ENCODE data around the gene DPH5.
"Not testable (repeated sequence)": the region's sequence is repeated elsewhere in the genome, so short reads cannot be mapped to it uniquely, and the experiment has no call there.

Gene DPH5

GRCh38 chr1:100982793-100983192, 42.8 kb downstream of the DPH5 start:
- no peak for DNase-seq (ENCODE audit: low read depth)

GRCh38 chr1:100979631-100980030, 46.0 kb downstream of the DPH5 start:
- no peak for DNase-seq (ENCODE audit: low read depth)

- no peak for DNase-seq (ENCODE audit: low read depth)
Measured at GRCh38 chr1:100976936-100977335, 48.6 kb downstream of the DPH5 start.

DNA sequence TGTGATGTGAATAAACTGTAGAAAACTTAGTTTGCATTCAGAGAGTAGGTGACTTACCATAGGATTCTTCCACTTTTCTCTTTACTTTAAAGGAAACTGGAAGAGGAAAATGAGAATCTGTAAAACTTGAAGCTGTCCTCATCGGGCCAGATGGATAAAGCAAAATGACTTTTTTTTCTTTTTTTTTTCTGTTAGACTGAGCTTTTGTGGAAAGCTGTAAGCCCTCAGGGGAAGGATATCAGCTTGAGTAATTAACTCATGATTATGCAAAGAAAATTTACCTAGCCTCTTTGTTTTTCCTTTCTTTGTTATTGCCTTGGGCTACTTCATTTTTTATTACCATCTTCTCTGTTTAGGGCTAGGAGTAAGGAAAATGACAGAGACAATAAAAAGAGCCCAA, 53.4 kb downstream of the DPH5 start:
- no peak for DNase-seq (ENCODE audit: low read depth)

DNA sequence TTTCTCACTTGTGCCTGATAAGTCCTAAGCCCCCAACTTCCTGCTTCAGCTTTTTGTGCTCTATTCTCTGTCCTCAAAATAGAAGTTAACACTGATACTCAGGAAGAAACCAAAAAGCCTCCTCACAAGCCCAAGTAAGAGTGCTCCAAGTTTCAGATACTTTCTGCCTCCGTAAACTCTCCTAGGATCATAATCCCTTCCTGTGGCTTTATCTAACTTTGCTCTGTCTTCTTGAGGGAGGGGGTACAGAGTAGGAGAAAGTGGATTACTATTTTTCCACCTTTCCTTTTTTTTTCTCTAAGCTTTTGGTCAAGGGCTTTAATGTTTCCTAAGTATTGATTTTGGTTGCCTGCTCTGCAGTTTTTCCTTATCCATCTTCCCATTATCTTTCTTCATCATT, 54.6 kb downstream of the DPH5 start:
- DNase-seq (ENCODE audit: low read depth): no peak

GRCh38 chr1:100969327-100969726, 56.3 kb downstream of the DPH5 start:
- no peak for DNase-seq (ENCODE audit: low read depth)

- no peak for DNase-seq (ENCODE audit: low read depth)
Measured at GRCh38 chr1:100968621-100969020, 57.0 kb downstream of the DPH5 start.

GRCh38 chr1:100960098-100960497, 65.5 kb downstream of the DPH5 start:
- DNase-seq (ENCODE audit: low read depth): no peak

DNA sequence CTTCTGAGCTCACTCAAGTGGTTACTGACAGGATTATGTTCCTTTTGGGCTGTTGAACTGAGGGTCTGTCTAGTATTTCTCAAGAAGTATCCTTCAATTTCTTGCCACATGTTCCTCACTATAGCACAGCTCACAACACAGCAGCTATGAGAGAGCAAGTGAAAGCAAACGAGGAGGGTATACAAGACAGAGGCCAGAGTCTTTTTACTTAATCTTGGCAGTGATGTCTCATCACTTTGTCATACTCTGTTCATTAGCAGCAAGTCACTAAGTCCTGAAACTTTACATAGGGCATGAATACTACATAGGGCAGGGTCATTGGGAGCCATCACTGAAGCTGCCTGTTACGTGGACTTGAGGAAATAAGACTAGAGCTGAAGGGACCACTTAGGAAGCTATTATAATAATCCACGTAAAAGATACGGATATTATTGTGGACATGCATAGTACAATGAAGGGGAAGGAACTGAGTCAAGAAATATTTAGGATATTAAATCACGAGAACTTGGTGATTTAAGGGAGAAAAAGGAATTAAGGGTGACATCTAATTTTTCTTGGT, 66.0 kb downstream of the DPH5 start:
- DNase-seq (ENCODE audit: low read depth): no peak

DNA sequence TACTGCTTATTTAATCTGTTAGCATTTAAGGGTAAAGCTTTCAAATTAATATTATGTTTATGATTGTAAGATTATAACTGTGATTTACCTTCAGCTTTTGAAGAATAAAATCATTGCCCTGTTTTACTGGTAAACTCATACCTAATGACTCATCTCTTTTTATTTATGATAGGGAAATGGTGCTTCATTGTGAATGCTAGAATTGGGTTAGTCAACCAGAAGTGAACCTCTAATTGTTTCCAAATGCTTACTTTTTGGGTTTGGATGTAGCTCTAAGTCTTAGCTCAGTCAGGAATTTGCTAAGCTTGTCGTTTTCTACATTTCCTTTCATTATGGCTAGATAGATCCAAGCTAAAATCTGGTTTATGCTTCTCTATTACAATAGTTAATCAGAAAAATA, 70.3 kb downstream of the DPH5 start:
- DNase-seq (ENCODE audit: low read depth): no peak

DNA sequence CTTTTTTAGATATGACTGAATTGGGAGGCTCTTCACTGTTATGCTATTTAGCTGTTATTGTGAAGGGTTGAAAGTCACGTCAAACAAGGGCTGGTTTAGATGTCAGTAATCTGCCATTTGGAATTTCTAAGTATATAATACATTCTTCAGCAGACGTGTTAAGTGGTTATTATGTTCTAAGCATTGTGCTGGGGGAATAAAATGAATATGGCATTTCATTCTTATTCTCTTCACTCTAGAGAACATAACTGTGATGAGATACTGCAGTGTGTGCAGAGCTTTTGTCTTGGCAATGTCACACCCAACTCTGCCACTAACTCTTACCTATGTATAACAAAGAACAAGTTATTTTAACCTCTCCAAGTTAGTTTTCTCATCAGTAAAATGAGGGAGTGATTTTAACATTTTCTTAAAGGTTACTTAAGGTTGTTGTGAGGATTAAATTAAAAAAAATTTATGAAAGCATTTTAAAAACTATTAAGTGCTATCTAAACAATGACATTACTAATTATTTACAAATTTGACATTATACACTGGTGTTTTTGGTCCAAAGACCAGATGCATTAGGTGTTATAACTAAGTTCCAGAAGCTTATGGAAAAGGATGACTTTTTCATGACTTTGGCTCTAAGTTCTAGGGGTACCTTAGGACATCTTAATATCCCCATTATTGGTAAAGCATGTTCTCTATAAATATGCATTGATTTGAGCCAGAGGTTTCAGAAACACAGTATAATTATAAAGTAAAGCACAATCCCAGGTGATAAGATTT, 71.4 kb downstream of the DPH5 start:
- DNase-seq (ENCODE audit: low read depth): no peak

DNA sequence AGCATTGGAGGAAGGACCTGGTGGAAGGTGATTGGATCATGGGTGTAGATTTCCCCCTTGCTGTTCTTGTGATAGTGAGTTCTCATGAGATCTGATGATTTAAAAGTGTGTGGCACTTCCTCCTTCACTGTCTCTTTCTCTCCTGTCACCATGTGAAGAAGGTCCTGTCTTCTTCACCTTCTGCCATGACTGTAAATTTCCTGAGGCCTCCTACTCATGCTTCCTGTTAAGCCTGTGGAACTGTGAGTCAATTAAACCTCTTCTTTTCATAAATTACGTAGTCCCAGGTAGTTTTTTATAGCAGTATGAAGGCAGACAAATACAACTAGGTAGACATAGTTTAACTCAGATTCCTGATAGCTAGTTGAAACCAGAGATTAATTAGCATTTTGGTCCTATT, 72.6 kb downstream of the DPH5 start:
- DNase-seq (ENCODE audit: low read depth): not testable (repeated sequence)

GRCh38 chr1:100952104-100952745, 73.4 kb downstream of the DPH5 start:
- no peak for DNase-seq (ENCODE audit: low read depth)

DNA sequence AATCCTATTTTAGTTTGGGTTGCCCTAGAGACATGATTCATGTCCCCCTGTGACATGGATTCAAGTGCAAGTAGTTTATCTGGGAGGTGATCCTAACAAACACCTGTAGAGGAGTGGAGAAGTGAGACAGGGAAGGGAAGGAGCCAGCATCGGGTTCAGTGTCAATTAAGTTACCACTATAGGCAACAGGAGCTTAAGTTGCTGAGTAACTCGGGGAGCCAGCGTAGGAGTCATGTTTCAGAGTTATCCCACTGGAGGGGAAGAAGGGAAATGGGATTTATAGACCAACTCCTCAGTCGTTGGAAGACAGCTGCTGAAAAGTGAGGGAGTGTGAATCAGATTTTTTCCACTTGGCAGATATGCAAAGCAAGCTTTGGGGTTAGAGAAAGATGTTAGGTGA, 74.8 kb downstream of the DPH5 start:
- no peak for DNase-seq (ENCODE audit: low read depth)

DNA sequence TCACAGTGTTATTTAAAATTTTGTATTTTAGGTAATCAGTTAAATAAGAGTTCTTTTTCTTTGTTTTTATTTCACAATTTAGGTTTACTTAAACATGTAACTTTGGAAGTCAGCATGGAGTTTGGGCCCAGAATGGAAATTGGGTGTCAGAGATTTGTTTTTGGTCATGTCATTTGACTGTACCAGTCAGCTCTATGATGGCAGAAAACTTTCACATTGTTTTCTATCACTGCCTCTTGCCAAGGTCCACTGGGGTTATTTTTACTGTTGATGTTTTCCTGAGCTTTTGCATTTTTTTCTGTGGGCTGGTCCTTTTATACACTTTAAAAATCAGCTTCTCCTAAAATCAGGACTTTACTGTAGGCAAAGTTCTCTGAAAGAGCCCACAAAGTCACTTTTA, 75.2 kb downstream of the DPH5 start:
- DNase-seq (ENCODE audit: low read depth): no peak

DNA sequence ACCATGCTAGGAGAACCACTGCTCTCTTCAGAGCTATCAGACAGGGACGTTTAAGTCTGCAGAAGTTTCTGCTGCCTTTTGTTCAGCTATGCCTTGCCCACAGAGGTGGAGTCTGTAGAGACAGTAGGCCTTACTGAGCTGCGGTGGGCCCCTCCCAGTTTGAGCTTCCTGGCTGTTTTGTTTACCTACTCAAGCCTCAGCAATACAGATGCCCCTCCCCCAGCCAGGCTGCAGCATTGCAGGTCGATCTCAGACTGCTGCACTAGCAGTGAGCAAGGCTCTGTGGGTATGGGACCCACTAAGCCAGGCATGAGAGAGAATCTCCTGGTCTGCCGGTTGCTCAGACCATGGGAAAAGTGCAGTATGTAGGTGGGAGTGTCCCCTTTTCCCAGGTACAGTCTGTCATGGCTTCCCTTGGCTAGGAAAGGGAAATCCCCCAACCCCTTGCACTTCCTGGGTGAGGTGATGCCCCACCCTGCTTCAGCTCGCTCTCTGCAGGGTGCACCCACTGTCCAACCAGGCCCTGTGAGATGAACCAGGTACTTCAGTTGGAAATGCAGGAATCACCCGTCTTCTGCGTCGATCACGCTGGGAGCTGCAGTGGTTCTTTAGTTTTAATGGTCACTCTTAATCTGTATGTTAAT, 75.9 kb downstream of the DPH5 start:
- DNase-seq (ENCODE audit: low read depth): peak; percentile 31

DNA sequence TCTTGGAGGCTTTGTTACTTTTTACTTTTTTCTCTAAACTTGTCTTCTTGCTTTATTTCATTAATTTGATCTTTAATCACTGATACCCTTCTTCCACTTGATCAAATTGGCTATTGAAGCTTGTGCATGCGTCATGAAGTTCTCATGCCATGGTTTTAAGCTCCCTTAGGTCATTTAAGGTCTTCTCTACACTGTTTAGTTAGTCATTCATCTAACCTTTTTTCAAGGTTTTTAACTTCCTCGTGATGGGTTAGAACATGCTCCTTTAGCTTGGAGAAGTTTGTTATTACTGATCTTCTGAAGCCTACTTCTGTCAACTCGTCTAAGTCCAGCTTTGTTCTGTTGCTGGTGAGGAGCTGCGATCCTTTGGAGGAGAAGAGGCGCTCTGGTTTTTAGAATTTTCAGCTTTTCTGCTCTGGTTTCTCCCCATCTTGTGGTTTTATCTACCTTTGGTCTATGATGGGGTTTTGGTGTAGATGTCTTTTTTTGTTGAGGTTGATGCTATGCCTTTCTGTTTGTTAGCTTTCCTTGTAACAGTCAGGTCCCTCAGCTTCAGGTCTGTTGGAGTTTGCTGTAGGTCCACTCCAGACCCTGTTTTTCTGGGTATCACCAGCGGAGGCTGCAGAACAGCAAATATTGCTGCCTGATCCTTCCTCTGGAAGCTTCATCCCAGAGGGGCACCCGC, 76.7 kb downstream of the DPH5 start:
- not testable (repeated sequence) for DNase-seq (ENCODE audit: low read depth)

- DNase-seq (ENCODE audit: low read depth): not testable (repeated sequence)
Measured at GRCh38 chr1:100947816-100948215, 77.8 kb downstream of the DPH5 start.

GRCh38 chr1:100946064-100946463, 79.5 kb downstream of the DPH5 start:
- DNase-seq (ENCODE audit: low read depth): not testable (repeated sequence)

- DNase-seq (ENCODE audit: low read depth): no peak
Measured at GRCh38 chr1:100943533-100943932, 82.1 kb downstream of the DPH5 start.

DNA sequence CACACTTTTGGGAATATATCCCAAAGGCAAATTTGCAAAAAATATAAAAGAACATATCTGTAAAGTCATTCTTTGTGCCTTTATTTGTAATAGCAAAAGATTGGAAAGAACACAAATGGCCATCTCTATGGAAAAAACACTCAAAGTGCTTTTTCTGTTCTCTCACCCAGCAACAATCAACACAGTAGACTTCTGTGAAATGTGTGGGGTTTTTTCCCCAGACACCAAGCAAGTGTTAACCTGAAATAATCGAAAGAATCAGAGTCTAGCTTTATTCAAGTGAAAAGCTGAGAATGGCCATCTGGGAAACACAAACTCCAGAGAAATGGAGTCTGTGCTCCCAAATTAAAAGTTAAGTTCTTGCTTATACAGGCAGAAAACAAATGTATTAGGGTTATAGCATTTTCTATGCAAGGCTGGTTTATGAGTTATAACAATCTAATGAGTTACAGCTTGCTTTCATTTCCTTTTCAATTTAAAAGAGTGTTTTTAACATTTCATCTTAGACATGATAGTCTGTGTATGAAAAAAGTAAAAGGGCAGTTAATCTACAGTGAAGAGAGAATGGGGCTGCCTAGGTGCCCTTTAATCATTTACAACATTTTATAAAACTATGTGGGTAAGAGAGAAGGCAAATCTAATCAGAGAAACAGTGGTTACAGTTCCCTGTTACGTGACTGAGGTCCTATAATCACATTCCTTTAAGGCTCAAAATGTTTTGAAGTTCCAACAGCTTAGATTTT, 83.1 kb downstream of the DPH5 start:
- no peak for DNase-seq (ENCODE audit: low read depth)

Data from activated gamma-delta T cell treated with anti-CD3 and anti-CD28 coated beads, Interleukin-2, amount 50 U/mL, for 16 hours (primary cell).